GM21360 (cell line): ENCODE measurements around the gene RERGL.
"Not testable (repeated sequence)": the region's sequence is repeated elsewhere in the genome, so short reads cannot be mapped to it uniquely, and the experiment has no call there.

Experiments used
- ATAC-seq: cut with Tn5 transposase; IDR thresholded peaks from one replicate; pipeline ENCODE4 v1.9.1; 2021; ENCODE audit warnings: mild to moderate bottlenecking, moderate library complexity; ENCODE audit not compliant: unreplicated experiment

Gene RERGL

GRCh38 chr12:18090093-18090492 is at the start of gene RERGL:
Gene RERGL (minus strand): TSS chr12:18090193. CDS start chr12:18090140, 53 bp downstream.
- ATAC-seq = no peak

GRCh38 chr12:18139254-18139653 is 49.3 kb upstream of the RERGL start:
- no peak for ATAC-seq

GRCh38 chr12:18135509-18135908 is 45.5 kb upstream of the RERGL start:
- ATAC-seq = no peak

GRCh38 chr12:18135086-18135485 is 45.1 kb upstream of the RERGL start:
- no peak for ATAC-seq

- ATAC-seq = no peak
Measured at GRCh38 chr12:18130851-18131250, 40.9 kb upstream of the RERGL start.

- no peak for ATAC-seq
Measured at GRCh38 chr12:18123707-18124106, 33.7 kb upstream of the RERGL start.

GRCh38 chr12:18120899-18121298 is 30.9 kb upstream of the RERGL start:
- ATAC-seq = no peak

GRCh38 chr12:18108611-18109010 is 18.6 kb upstream of the RERGL start:
- no peak for ATAC-seq

- ATAC-seq = no peak
Measured at GRCh38 chr12:18103624-18104023, 13.6 kb upstream of the RERGL start.

- no peak for ATAC-seq
Measured at GRCh38 chr12:18101043-18101442, 11.1 kb upstream of the RERGL start.

- no peak for ATAC-seq
Measured at GRCh38 chr12:18084080-18084479, 5.9 kb downstream of the RERGL start.

- no peak for ATAC-seq
Measured at GRCh38 chr12:18079541-18080246, 10.3 kb downstream of the RERGL start.

GRCh38 chr12:18074001-18074400 is 16.0 kb downstream of the RERGL start:
- ATAC-seq = no peak

- no peak for ATAC-seq
Measured at GRCh38 chr12:18072723-18073122, 17.3 kb downstream of the RERGL start.

GRCh38 chr12:18071336-18071735 is 18.7 kb downstream of the RERGL start:
- ATAC-seq = no peak

- ATAC-seq = no peak
Measured at GRCh38 chr12:18068355-18068754, 21.6 kb downstream of the RERGL start.

- no peak for ATAC-seq
Measured at GRCh38 chr12:18066666-18067065, 23.3 kb downstream of the RERGL start.

- not testable (repeated sequence) for ATAC-seq
Measured at GRCh38 chr12:18062867-18063266, 27.1 kb downstream of the RERGL start.

- no peak for ATAC-seq
Measured at GRCh38 chr12:18057051-18057450, 32.9 kb downstream of the RERGL start.

- no peak for ATAC-seq
Measured at GRCh38 chr12:18054925-18055619, 34.9 kb downstream of the RERGL start.

GRCh38 chr12:18045446-18045992 is 44.5 kb downstream of the RERGL start:
- no peak for ATAC-seq

GRCh38 chr12:18040060-18040742 is 49.8 kb downstream of the RERGL start:
- ATAC-seq = not testable (repeated sequence)
